ENCODE data around the gene APOBEC4.
"Not testable (repeated sequence)": the region's sequence is repeated elsewhere in the genome, so short reads cannot be mapped to it uniquely, and the experiment has no call there.

The APOBEC4 gene

GRCh38 chr1:183633676-183634343, 19.3 kb downstream of the APOBEC4 start:
- peak; percentile 30 for DNase-seq (ENCODE audit: low spot score)

GRCh38 chr1:183632964-183633363, 20.2 kb downstream of the APOBEC4 start:
- DNase-seq (ENCODE audit: low spot score), result no peak

GRCh38 chr1:183632114-183632513, 21.0 kb downstream of the APOBEC4 start:
- no peak for DNase-seq (ENCODE audit: low spot score)

- no peak for DNase-seq (ENCODE audit: low spot score)
Observed at GRCh38 chr1:183630748-183631147, 22.4 kb downstream of the APOBEC4 start.

GRCh38 chr1:183628537-183628936, 24.6 kb downstream of the APOBEC4 start:
- no peak for DNase-seq (ENCODE audit: low spot score)

- DNase-seq (ENCODE audit: low spot score), result not testable (repeated sequence)
Observed at GRCh38 chr1:183626236-183626635, 26.9 kb downstream of the APOBEC4 start.

GRCh38 chr1:183622884-183623785, 30.0 kb downstream of the APOBEC4 start:
- DNase-seq (ENCODE audit: low spot score), result peak; percentile 53

- DNase-seq (ENCODE audit: low spot score), result no peak
Observed at GRCh38 chr1:183622013-183622412, 31.1 kb downstream of the APOBEC4 start.

- no peak for DNase-seq (ENCODE audit: low spot score)
Observed at GRCh38 chr1:183620311-183620710, 32.8 kb downstream of the APOBEC4 start.

GRCh38 chr1:183619781-183620180, 33.3 kb downstream of the APOBEC4 start:
- no peak for DNase-seq (ENCODE audit: low spot score)

GRCh38 chr1:183618202-183618601, 34.9 kb downstream of the APOBEC4 start:
- DNase-seq (ENCODE audit: low spot score), result not testable (repeated sequence)

- DNase-seq (ENCODE audit: low spot score), result not testable (repeated sequence)
Observed at GRCh38 chr1:183612975-183613374, 40.1 kb downstream of the APOBEC4 start.

GRCh38 chr1:183612407-183612806, 40.7 kb downstream of the APOBEC4 start:
- no peak for DNase-seq (ENCODE audit: low spot score)

GRCh38 chr1:183611021-183611420, 42.1 kb downstream of the APOBEC4 start:
- no peak for DNase-seq (ENCODE audit: low spot score)

- no peak for DNase-seq (ENCODE audit: low spot score)
Observed at GRCh38 chr1:183609759-183610452, 43.2 kb downstream of the APOBEC4 start.

- peak; percentile 37 for DNase-seq (ENCODE audit: low spot score)
Observed at GRCh38 chr1:183609313-183609712, 43.8 kb downstream of the APOBEC4 start.

GRCh38 chr1:183607322-183607980, 45.7 kb downstream of the APOBEC4 start:
- DNase-seq (ENCODE audit: low spot score), result no peak

GRCh38 chr1:183605904-183606303, 47.2 kb downstream of the APOBEC4 start:
- no peak for DNase-seq (ENCODE audit: low spot score)

- DNase-seq (ENCODE audit: low spot score), result no peak
Observed at GRCh38 chr1:183604815-183605214, 48.3 kb downstream of the APOBEC4 start.

GRCh38 chr1:183604038-183604808, 48.9 kb downstream of the APOBEC4 start:
- no peak for DNase-seq (ENCODE audit: low spot score)

GRCh38 chr1:183602510-183602909, 50.6 kb downstream of the APOBEC4 start:
- no peak for DNase-seq (ENCODE audit: low spot score)
